HG03558 (cell line): ENCODE results near the gene ASB12.

Source experiments
- ATAC-seq: cut with Tn5 transposase; IDR thresholded peaks from one replicate; pipeline ENCODE4 v1.9.1; 2021; ENCODE audit warnings: moderate number of reproducible peaks; ENCODE audit not compliant: unreplicated experiment; ENCODE audit errors: extremely low read depth

Gene ASB12

DNA sequence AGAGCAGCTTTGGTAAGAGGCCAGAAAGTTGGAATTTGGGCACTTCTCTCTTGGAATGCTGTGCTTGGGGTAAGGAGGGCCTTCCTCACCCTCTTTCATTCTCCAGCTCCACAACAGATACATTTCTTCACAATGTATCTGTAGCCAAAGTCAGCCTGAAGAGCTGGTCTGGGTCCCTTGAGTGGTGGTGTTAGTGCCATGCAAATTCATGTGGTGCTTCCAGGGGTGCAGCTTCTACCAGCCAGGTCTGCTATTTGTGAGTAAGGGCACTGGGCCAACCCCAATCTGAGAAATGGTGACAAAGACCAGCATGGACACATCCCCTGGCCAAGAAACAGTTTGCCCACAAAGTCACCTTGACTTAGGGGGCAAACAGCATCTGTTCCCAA lies 42.7 kb downstream of the ASB12 start:
- ATAC-seq = no peak

GRCh38 chrX:64186974-64187761 lies 43.2 kb downstream of the ASB12 start:
- no peak for ATAC-seq

DNA sequence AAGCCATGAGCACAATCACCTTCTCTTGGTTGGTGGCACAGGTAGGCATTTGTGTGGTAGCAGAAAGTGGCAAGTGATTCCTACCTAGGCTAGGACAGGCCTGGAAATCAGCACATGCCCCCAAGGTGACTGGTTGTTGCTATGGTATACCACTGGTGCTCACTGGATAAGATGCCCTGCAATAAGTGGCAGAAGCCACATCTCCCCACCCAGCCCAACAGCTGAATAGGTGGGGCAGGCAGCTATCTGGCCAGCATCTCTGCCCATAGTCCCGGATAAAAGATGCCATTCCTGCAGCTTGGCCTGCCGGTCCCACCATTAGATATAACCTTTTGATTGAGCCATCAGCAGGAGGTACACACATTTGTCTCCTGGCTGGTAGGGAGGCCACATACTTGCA lies 46.0 kb downstream of the ASB12 start:
- ATAC-seq = no peak

DNA sequence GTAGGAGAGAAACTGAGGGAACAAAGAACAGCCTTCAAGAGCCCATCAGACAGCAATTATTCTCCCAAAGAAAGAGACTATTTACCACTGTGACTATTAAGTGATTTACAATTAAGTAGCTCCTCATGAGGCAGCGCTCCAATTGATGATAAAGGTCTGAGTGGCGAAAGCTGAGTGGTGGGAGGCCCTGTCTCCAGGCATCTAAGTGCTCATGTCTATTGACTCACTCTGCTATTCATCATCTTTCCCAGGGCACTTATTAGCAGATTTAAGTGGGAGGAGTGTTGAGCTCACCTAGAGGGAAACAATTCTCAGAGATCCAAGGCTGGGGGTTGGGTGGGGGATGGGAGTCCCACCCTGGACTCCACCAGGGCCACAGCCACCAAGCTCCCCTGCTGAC lies 48.2 kb downstream of the ASB12 start:
- ATAC-seq = no peak

DNA sequence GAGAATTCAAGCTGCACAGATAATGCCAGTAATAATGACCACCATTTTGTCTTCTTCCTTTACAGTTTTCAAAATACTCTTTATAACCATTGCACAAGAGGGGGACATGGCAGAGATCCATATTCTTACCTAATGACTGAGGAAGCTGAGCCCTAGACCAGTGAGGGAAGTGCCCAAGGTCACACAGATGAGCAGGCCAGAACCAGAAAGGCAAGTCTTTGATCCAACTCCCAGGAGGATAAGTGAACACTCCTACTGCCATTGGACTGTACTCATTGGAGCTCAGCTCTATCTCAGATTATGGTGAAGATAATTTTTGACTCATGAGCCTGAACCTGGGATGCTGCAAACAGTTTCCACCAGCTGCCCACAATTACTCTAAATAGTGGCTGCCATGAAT lies 53.5 kb downstream of the ASB12 start:
- ATAC-seq = no peak
